Activated CD4-positive, alpha-beta memory T cell treated with anti-CD3 and anti-CD28 coated beads for 36 hours (primary cell): Measurements from ENCODE around the gene TIA1. TPM values are rescaled to one million over a fixed set of nuclear protein-coding genes. Genes with fewer than 3 reads are reported as not detected.

Experiments used
- microRNA-seq: library from miRNA; unstranded; fragments of <30 nt; microRNA quantifications from one replicate; pipeline ENCODE4 v1.2.0, GENCODE V29; 2022; ENCODE audit warnings: borderline number of aligned reads, borderline microRNAs expressed, borderline replicate concordance
- total RNA-seq, 2 experiments: library from RNA; stranded (reverse); gene quantifications; one replicate each; pipeline ENCODE4 v1.2.3, GENCODE V29; 2021

Gene TIA1
- total RNA-seq, 2 experiments from 2014 or later, result 82.5 to 98.6 TPM

Small RNAs within 50 kb of the gene (microRNA-seq; reads per million reads assigned to microRNA genes)
- gene MIR1285-2, result not detected

Other genes starting within 250 kb of the TIA1 start
- gene PCBP1, start 161.2 kb downstream of the TIA1 start, total RNA-seq, result 100 to 1,000 TPM; 444 to 449 TPM
- gene C2orf42, start 57.6 kb downstream of the TIA1 start, total RNA-seq, result 10 to 100 TPM; 23.5 to 23.9 TPM
- 10 to 100 TPM; 13.1 to 14.5 TPM for gene PCYOX1, start 9.5 kb upstream of the TIA1 start, total RNA-seq
- 100 to 1,000 TPM; 471 to 488 TPM for gene SNRPG, start 45.1 kb upstream of the TIA1 start, total RNA-seq
- 10 to 100 TPM; 48.0 to 49.8 TPM for gene FAM136A, start 53.4 kb upstream of the TIA1 start, total RNA-seq